Spleen (tissue), 11 donors: ENCODE data around the gene FAAP20. TPM values are rescaled to one million over a fixed set of nuclear protein-coding genes. Genes with fewer than 3 reads are reported as not detected.

ENCODE experiments used
- DNase-seq: peaks from one replicate; pipeline ENCODE4 v3.0.0-alpha.2; 2020
- H3K27ac ChIP-seq, 8 donors: fragments of 200-600 bp; sonication (generic) in 7 of 8; 1 replicate in 4 of 8; 2 replicates in 4 of 8; pipeline versions ENCODE4 v1.5.0 to v1.8.0; 2016 to 2021; ENCODE audit warnings: inconsistent platforms in 4 of 8, mild to moderate bottlenecking in 4 of 8, moderate library complexity in 1 of 8
- H3K27me3 ChIP-seq, 7 donors: fragments of 200-600 bp; sonication (generic) in 6 of 7; replicated peaks in 1 of 7; 1 replicate in 4 of 7; 2 replicates in 3 of 7; pipeline versions ENCODE4 v1.5.0 to v1.8.0; 2016 to 2021; ENCODE audit warnings: inconsistent platforms in 3 of 7, mild to moderate bottlenecking in 1 of 7
- H3K36me3 ChIP-seq, 6 donors: fragments of 200-600 bp; sonication (generic) in 5 of 6; 1 replicate in 4 of 6; 2 replicates in 2 of 6; pipeline versions ENCODE4 v1.5.0 to v1.8.0; 2016 to 2021; ENCODE audit warnings: inconsistent platforms in 2 of 6
- H3K4me1 ChIP-seq, 6 donors: fragments of 200-600 bp; sonication (generic) in 5 of 6; 1 replicate in 3 of 6; 2 replicates in 3 of 6; pipeline versions ENCODE4 v1.5.0 to v1.8.0; 2016 to 2021; ENCODE audit warnings: inconsistent platforms in 3 of 6
- H3K4me3 ChIP-seq, 8 donors: fragments of 200-600 bp; sonication (generic) in 7 of 8; 1 replicate in 4 of 8; 2 replicates in 4 of 8; pipeline versions ENCODE4 v1.5.0 to v1.8.0; 2016 to 2021; ENCODE audit warnings: inconsistent platforms in 4 of 8, mild to moderate bottlenecking in 4 of 8, moderate library complexity in 2 of 8
- H3K9me3 ChIP-seq, 8 donors: fragments of 200-600 bp; sonication (generic) in 7 of 8; 1 replicate in 4 of 8; 2 replicates in 4 of 8; pipeline versions ENCODE4 v1.5.0 to v1.8.0; 2016 to 2021; ENCODE audit warnings: inconsistent platforms in 4 of 8
- POLR2A ChIP-seq, 3 donors: fragments of 450-650 bp; IDR thresholded peaks; one replicate each; pipeline ENCODE4 v1.5.1; 2017; ENCODE audit warnings: antibody characterized with exemption in 3 of 3, mild to moderate bottlenecking in 1 of 3
- POLR2AphosphoS5 ChIP-seq, 3 donors: sonication (generic); formaldehyde crosslinking; IDR thresholded peaks; one replicate each; pipeline ENCODE4 v1.5.1; 2017; ENCODE audit warnings: antibody characterized with exemption in 3 of 3
- WGBS, 5 donors: extraction: QIAGEN DNeasy Blood & Tissue Kit in 3 of 5; methylation state at CpG; one replicate each; pipeline versions ENCODE4 v1.1.5 to v1.1.7; 2013 to 2018; 5-methylcytosine and 5-hydroxymethylcytosine counted together
- intact Hi-C: fragments of 100-400 bp; cut with DNase I; formaldehyde crosslinking; loops from one replicate; pipeline ENCODE4 v1.15.0; 2023; ENCODE audit warnings: low total_unique reads
- polyA plus RNA-seq, 3 donors: library from polyadenylated mRNA; stranded (reverse); fragments of 200-250 nt; gene quantifications; one replicate each; pipeline ENCODE4 v1.2.1, GENCODE V29; 2013
- total RNA-seq, 7 donors: library from RNA; depleted of rRNA in 3 of 7; stranded (reverse); fragments of >200 nt in 3 of 7; fragmentation: NEBNext Ultra II Directional in 4 of 7; extraction: Animal tissue kit (Norgen Biotek cat#: 25700) in 4 of 7; gene quantifications; one replicate each; pipeline versions ENCODE4 v1.1.0 to v1.2.1, GENCODE V29; 2016 to 2021
- TF ChIP-seq, protein P1 (sequence below), 11 experiments: fragments of 200-600 bp in 7 of 11; fragments of 450-650 bp in 4 of 11; sonication (generic) in 4 of 11; IDR thresholded peaks in 8 of 11; conservative IDR thresholded peaks in 3 of 11; 1 replicate in 7 of 11; 2 replicates in 4 of 11; pipeline versions ENCODE4 v1.4.0 to v1.8.0; 2016 to 2021; ENCODE audit warnings: antibody characterized with exemption in 11 of 11, inconsistent platforms in 4 of 11, mild to moderate bottlenecking in 1 of 11
- donor health status: healthy with polysubstance abuse.
- donor health status: DM: no; HTN: no; CAD: no; lungs with moderate emphysema.
- donor health status: DM: no; HTN: no; CAD: no.
- donor health status: Bipolar disorder and iron deficiency.
- donor health status: healthy.
- donor health status: DM: no; HTN: no; CAD: no.
- donor health status: DM: yes; HTN: yes; CAD: no.

Gene FAAP20
- total and polyA plus RNA-seq, 10 donors = 20.6 to 113 (median 52.0) TPM

- peaks cover 0 to 8% (median 0%) of the 10 kb centered on the region in 7 donors for H3K27me3 ChIP-seq
- H3K4me1 ChIP-seq = peaks cover 59 to 77% (median 70%) of the 10 kb centered on the region in 6 donors
Measured at GRCh38 chr1:2229911-2230731, 35.5 kb upstream of the FAAP20 start.

DNA sequence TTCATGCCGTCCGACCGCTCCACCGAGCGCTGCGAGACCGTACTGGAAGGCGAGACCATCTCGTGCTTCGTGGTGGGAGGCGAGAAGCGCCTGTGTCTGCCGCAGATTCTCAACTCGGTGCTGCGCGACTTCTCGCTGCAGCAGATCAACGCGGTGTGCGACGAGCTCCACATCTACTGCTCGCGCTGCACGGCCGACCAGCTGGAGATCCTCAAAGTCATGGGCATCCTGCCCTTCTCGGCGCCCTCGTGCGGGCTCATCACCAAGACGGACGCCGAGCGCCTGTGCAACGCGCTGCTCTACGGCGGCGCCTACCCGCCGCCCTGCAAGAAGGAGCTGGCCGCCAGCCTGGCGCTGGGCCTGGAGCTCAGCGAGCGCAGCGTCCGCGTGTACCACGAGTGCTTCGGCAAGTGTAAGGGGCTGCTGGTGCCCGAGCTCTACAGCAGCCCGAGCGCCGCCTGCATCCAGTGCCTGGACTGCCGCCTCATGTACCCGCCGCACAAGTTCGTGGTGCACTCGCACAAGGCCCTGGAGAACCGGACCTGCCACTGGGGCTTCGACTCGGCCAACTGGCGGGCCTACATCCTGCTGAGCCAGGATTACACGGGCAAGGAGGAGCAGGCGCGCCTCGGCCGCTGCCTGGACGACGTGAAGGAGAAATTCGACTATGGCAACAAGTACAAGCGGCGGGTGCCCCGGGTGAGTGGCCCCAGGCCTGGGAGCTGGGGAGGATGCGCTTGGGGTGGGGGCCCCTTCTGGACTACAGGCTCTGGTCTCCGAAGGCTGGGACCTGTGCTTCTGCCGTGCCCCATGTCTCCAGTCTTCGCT is 34.7 kb upstream of the FAAP20 start:
- no peaks in the 10 kb centered on the region for H3K9me3 ChIP-seq
- no peaks in the 10 kb centered on the region for H3K36me3 ChIP-seq
- WGBS, 5 donors = 6 to 24% (median 9%) methylated on average over 35 to 77 of the region's 77 CpGs
- TF ChIP-seq POLR2A (IDR thresholded peaks at IDR 0.05) (no peak), POLR2AphosphoS5 (IDR thresholded peaks at IDR 0.05) (peak; percentile 83 to 90 (median 87))
- TF ChIP-seq, protein P1, sequence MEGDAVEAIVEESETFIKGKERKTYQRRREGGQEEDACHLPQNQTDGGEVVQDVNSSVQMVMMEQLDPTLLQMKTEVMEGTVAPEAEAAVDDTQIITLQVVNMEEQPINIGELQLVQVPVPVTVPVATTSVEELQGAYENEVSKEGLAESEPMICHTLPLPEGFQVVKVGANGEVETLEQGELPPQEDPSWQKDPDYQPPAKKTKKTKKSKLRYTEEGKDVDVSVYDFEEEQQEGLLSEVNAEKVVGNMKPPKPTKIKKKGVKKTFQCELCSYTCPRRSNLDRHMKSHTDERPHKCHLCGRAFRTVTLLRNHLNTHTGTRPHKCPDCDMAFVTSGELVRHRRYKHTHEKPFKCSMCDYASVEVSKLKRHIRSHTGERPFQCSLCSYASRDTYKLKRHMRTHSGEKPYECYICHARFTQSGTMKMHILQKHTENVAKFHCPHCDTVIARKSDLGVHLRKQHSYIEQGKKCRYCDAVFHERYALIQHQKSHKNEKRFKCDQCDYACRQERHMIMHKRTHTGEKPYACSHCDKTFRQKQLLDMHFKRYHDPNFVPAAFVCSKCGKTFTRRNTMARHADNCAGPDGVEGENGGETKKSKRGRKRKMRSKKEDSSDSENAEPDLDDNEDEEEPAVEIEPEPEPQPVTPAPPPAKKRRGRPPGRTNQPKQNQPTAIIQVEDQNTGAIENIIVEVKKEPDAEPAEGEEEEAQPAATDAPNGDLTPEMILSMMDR (IDR thresholded peaks at IDR 0.05 in 8 of 11, conservative IDR thresholded peaks at IDR 0.05 in 3 of 11) = peak in 2 of 11 experiments; percentile 18 to 22
- intact Hi-C loops = no loop called here
- peaks cover 0 to 8% (median 0%) of the 10 kb centered on the region in 7 donors for H3K27me3 ChIP-seq
- H3K27ac ChIP-seq = peak overlapping the region; percentile 68 to 99 (median 84)
- H3K4me1 ChIP-seq = peaks cover 51 to 76% (median 67%) of the 10 kb centered on the region in 6 donors
- peak; percentile 95 for DNase-seq
- peak overlapping the region; percentile 69 to 90 (median 74) for H3K4me3 ChIP-seq

More at GRCh38 chr1:2229911-2230731, 35.5 kb upstream of the FAAP20 start:
- H3K27ac ChIP-seq = peak overlapping the region; percentile 68 to 99 (median 84)
- peak overlapping the region; percentile 69 to 90 (median 74) for H3K4me3 ChIP-seq
- H3K9me3 ChIP-seq = no peaks in the 10 kb centered on the region
- intact Hi-C loops = loop anchor here (10.0 kb wide), 1 partner anchor 65 kb away; no protein-coding TSS in a partner anchor
- TF ChIP-seq POLR2AphosphoS5 (IDR thresholded peaks at IDR 0.05) (peak in 2 of 3 donors; percentile 8 to 52), POLR2A (IDR thresholded peaks at IDR 0.05) (no peak)
- H3K36me3 ChIP-seq = no peaks in the 10 kb centered on the region
- DNase-seq = peak; percentile 85
- 45 to 65% (median 58%) methylated on average over 11 to 32 of the region's 32 CpGs for WGBS, 5 donors

GRCh38 chr1:2228694-2229036 is 34.1 kb upstream of the FAAP20 start:
- Histone ChIP-seq H3K4me1 (peaks cover 45 to 76% (median 64%) of the 10 kb centered on the region in 6 donors), H3K27ac (peak overlapping the region; percentile 68 to 99 (median 84)), H3K27me3 (peaks cover 0 to 8% (median 0%) of the 10 kb centered on the region in 7 donors), H3K9me3 (no peaks in the 10 kb centered on the region), H3K36me3 (no peaks in the 10 kb centered on the region), H3K4me3 (peak overlapping the region; percentile 69 to 90 (median 74))
- DNase-seq = peak; percentile 90
- WGBS, 5 donors = 0 to 3% (median 0%) methylated on average over 7 to 50 of the region's 50 CpGs
- intact Hi-C loops = no loop called here
- TF ChIP-seq, protein P1 (IDR thresholded peaks at IDR 0.05 in 8 of 11, conservative IDR thresholded peaks at IDR 0.05 in 3 of 11) = no peak
- TF ChIP-seq POLR2AphosphoS5 (IDR thresholded peaks at IDR 0.05) = no peak
- TF ChIP-seq POLR2A (IDR thresholded peaks at IDR 0.05) = no peak

DNA sequence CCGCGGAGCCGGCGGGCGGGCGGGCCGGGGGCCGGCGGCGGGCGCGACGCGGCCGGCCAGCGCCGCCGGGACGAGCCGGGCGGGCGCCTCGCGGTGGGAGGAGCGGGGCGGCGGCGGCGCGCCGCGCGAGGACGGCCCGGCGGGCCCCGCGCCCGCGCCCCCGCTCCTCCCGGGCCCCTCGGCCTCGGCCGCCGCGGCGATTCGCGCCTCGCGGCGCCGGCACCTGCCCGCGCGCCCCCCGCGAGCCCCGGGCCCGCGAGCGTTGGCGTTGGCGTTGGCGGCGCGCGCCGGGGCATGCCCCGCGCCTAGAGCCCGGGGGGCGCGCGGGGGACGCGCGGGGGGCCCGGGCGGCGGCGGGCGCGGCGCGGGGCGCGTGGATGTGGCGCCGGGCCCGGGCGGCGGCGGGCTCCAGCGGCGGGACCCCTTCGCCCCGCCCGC is 33.6 kb upstream of the FAAP20 start, which contains the start of gene SKI:
TSS of gene SKI (plus strand) at position 163 of the 438 bp plus-strand sequence. CDS start 448 bp downstream, outside the sequence.
- WGBS, 5 donors = 0 to 1% (median 1%) methylated on average over 6 to 100 of the region's 100 CpGs; no CpG with 5 or more reads in 2 of the 5 donors
- intact Hi-C loops = no loop called here

More for the DNA sequence above, 33.6 kb upstream of the FAAP20 start, which contains the start of gene SKI:
- no peak for DNase-seq
- Histone ChIP-seq H3K36me3 (no peaks in the 10 kb centered on the region), H3K9me3 (no peaks in the 10 kb centered on the region), H3K4me3 (peak within 1 kb of the TSS; percentile 69 to 90 (median 74)), H3K27me3 (peaks cover 0 to 8% (median 0%) of the 10 kb centered on the region in 7 donors), H3K27ac (peak within 1 kb of the TSS; percentile 90 to 99 (median 97)), H3K4me1 (peaks cover 40 to 71% (median 59%) of the 10 kb centered on the region in 6 donors)
- TF ChIP-seq, protein P1 (IDR thresholded peaks at IDR 0.05 in 8 of 11, conservative IDR thresholded peaks at IDR 0.05 in 3 of 11) = no peak
- TF ChIP-seq POLR2A (IDR thresholded peaks at IDR 0.05) (no peak), POLR2AphosphoS5 (IDR thresholded peaks at IDR 0.05) (no peak)
